ENCODE results near the gene TECPR2.

Gene TECPR2

GRCh38 chr14:102452302-102452701 lies 89.6 kb downstream of the TECPR2 start:
- no peak overlapping the region for H3K4me3 ChIP-seq (ENCODE audit: low read depth, low read length)
- in situ Hi-C loops (cut with HindIII; ENCODE audit: low sequenced_read_pairs): no loop called here
- TF ChIP-seq CTCF (IDR thresholded peaks at IDR 0.05; ENCODE audit: low read depth, low read length): no peak
- no peak for DNase-seq (ENCODE audit: low read depth, low spot score)

- in situ Hi-C loops (cut with HindIII; ENCODE audit: low sequenced_read_pairs): no loop called here
- TF ChIP-seq CTCF (IDR thresholded peaks at IDR 0.05; ENCODE audit: low read depth, low read length): no peak
- no peak for DNase-seq (ENCODE audit: low read depth, low spot score)
- no peak overlapping the region for H3K4me3 ChIP-seq (ENCODE audit: low read depth, low read length)
Measured at GRCh38 chr14:102454711-102455110, 92.0 kb downstream of the TECPR2 start.

GRCh38 chr14:102457509-102457908 lies 94.8 kb downstream of the TECPR2 start:
- no peak overlapping the region for H3K4me3 ChIP-seq (ENCODE audit: low read depth, low read length)
- no peak for DNase-seq (ENCODE audit: low read depth, low spot score)
- TF ChIP-seq CTCF (IDR thresholded peaks at IDR 0.05; ENCODE audit: low read depth, low read length): no peak
- in situ Hi-C loops (cut with HindIII; ENCODE audit: low sequenced_read_pairs): no loop called here

GRCh38 chr14:102461490-102462338 lies 99.0 kb downstream of the TECPR2 start:
- in situ Hi-C loops (cut with HindIII; ENCODE audit: low sequenced_read_pairs): no loop called here
- DNase-seq (ENCODE audit: low read depth, low spot score): no peak
- no peak for TF ChIP-seq CTCF (IDR thresholded peaks at IDR 0.05; ENCODE audit: low read depth, low read length)
- no peak overlapping the region for H3K4me3 ChIP-seq (ENCODE audit: low read depth, low read length)

- no peak for DNase-seq (ENCODE audit: low read depth, low spot score)
- no peak overlapping the region for H3K4me3 ChIP-seq (ENCODE audit: low read depth, low read length)
- TF ChIP-seq CTCF (IDR thresholded peaks at IDR 0.05; ENCODE audit: low read depth, low read length): no peak
Measured at GRCh38 chr14:102462391-102462790, 99.7 kb downstream of the TECPR2 start.

GRCh38 chr14:102464006-102464405 lies 101.3 kb downstream of the TECPR2 start:
- DNase-seq (ENCODE audit: low read depth, low spot score): no peak
- H3K4me3 ChIP-seq (ENCODE audit: low read depth, low read length): no peak overlapping the region
- in situ Hi-C loops (cut with HindIII; ENCODE audit: low sequenced_read_pairs): no loop called here
- TF ChIP-seq CTCF (IDR thresholded peaks at IDR 0.05; ENCODE audit: low read depth, low read length): no peak

More at GRCh38 chr14:102462391-102462790, 99.7 kb downstream of the TECPR2 start:
- in situ Hi-C loops (cut with HindIII; ENCODE audit: low sequenced_read_pairs): no loop called here

Measured in astrocyte of the spinal cord (primary cell).